Measurements from ENCODE around the gene CIBAR2. TPM values are rescaled to one million over a fixed set of nuclear protein-coding genes. Genes with fewer than 3 reads are reported as not detected.

Gene CIBAR2
- total RNA-seq, 1 donor from 2014 or later: 12.8 TPM

DNA sequence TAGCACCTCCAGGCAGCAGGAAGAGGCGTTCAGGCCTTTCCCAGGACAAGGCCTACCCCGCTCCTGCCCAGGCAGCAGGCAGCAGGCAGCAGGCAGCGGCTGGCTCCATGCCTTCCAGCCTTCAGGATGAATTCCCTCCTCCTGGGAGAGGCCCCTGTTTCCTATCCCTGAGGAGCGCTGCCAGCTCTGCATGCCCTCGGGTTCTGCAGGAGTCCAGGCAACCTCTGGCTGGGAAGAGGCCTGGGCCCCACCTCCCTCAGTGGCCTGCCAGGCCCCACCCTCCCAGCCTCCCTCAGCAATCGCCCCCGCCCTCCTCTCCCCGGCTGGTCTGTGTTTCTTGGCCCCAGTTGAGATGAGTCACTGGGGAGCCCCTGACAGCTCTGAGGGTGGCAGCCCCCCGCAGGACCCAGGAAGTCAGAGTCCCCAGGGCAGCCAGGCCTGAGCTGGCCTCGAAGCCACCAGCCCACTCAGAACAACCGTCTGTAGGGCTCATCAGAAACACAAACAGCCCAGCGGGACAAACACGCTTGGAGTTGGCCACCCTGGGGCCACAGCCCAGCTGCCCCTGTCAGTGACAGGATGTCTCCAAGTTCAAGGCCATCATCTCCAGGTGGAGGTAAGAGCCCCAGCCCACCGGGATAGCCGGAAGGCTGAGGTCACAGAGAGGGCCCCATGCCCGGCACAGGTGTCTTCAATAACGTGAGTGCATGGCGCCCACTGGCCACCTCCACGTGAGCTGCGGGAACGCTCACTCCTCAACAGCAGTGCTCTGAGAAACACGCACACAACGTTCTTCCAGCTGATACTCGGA, 39.5 kb upstream of the CIBAR2 start:
- H3K9me3 ChIP-seq: no peaks in the 10 kb centered on the region
- ATAC-seq (peak; percentile 63 to 70), DNase-seq (no peak)
- H3K4me3 ChIP-seq: no peak overlapping the region
- intact Hi-C loops (cut with DNase I): no loop called here
- no peak overlapping the region for H3K27ac ChIP-seq
- H3K27me3 ChIP-seq (ENCODE audit: low read depth): no peaks in the 10 kb centered on the region
- H3K36me3 ChIP-seq: no peaks in the 10 kb centered on the region
- peaks cover 21% of the 10 kb centered on the region for H3K4me1 ChIP-seq
- TF ChIP-seq, protein P1, sequence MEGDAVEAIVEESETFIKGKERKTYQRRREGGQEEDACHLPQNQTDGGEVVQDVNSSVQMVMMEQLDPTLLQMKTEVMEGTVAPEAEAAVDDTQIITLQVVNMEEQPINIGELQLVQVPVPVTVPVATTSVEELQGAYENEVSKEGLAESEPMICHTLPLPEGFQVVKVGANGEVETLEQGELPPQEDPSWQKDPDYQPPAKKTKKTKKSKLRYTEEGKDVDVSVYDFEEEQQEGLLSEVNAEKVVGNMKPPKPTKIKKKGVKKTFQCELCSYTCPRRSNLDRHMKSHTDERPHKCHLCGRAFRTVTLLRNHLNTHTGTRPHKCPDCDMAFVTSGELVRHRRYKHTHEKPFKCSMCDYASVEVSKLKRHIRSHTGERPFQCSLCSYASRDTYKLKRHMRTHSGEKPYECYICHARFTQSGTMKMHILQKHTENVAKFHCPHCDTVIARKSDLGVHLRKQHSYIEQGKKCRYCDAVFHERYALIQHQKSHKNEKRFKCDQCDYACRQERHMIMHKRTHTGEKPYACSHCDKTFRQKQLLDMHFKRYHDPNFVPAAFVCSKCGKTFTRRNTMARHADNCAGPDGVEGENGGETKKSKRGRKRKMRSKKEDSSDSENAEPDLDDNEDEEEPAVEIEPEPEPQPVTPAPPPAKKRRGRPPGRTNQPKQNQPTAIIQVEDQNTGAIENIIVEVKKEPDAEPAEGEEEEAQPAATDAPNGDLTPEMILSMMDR (IDR thresholded peaks at IDR 0.05): no peak

DNA sequence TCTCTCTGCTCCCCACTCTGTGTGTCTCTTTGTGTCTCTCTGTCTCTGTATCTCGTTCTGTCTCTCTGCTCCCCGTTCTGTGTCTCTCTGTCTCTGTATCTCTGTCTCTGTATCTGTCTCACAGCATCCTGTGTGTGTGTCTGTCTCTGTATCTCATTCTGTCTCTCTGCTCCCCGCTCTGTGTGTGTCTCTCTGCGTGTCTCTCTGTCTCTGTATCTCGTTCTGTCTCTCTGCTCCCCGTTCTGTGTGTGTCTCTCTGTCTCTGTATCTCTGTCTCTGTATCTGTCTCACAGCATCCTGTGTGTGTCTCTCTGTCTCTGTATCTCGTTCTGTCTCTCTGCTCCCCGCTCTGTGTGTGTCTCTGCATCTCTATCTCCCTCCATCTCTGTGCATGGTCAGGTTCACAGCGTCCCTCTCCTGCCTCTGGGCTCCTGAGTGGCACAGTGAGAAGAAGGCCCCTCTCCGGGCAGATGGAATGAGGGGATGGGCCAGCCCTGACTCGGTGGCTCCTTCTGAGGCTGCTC, 38.9 kb upstream of the CIBAR2 start:
- ATAC-seq (no peak), DNase-seq (no peak)
- Histone ChIP-seq H3K27ac (no peak overlapping the region), H3K4me3 (no peak overlapping the region), H3K27me3 (ENCODE audit: low read depth) (no peaks in the 10 kb centered on the region), H3K4me1 (peaks cover 26% of the 10 kb centered on the region), H3K36me3 (no peaks in the 10 kb centered on the region), H3K9me3 (no peaks in the 10 kb centered on the region)
- intact Hi-C loops (cut with DNase I): no loop called here
- TF ChIP-seq, protein P1 (IDR thresholded peaks at IDR 0.05): no peak

DNA sequence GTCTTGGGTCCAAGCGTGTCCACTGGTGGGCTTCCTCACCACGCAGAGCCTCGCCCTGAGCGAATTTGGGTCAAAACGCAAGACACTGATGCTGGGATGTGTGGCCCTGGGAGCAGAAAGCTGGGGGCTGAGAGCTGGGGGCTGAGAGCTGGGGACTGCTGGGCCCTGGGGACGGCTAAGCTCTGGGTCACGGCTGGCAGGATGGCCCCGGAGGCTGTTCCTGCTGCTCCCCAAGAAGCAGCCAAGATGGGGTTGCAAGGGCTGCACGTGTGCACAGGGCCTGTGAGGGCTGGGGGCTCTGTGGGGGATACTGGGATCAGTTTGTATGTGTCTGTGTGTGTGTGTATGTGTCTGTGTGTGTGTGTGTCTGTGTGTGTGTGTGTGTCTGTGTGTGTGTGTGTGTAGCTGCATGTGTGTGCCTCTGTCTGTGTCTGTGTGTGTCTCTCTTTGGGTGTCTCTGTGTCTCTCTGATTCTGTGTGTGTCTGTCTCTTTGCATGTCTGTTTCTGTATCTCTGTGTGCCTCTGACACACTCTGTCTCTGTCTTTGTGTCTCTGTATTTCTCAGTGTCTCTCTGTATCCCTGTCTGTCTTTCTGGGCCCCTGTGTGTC, 38.2 kb upstream of the CIBAR2 start:
- no peaks in the 10 kb centered on the region for H3K9me3 ChIP-seq
- ATAC-seq (no peak), DNase-seq (no peak)
- TF ChIP-seq, protein P1 (IDR thresholded peaks at IDR 0.05): no peak
- no peak overlapping the region for H3K4me3 ChIP-seq
- no peaks in the 10 kb centered on the region for H3K36me3 ChIP-seq
- no peak overlapping the region for H3K27ac ChIP-seq
- intact Hi-C loops (cut with DNase I): no loop called here
- H3K27me3 ChIP-seq (ENCODE audit: low read depth): no peaks in the 10 kb centered on the region
- H3K4me1 ChIP-seq: peaks cover 32% of the 10 kb centered on the region

DNA sequence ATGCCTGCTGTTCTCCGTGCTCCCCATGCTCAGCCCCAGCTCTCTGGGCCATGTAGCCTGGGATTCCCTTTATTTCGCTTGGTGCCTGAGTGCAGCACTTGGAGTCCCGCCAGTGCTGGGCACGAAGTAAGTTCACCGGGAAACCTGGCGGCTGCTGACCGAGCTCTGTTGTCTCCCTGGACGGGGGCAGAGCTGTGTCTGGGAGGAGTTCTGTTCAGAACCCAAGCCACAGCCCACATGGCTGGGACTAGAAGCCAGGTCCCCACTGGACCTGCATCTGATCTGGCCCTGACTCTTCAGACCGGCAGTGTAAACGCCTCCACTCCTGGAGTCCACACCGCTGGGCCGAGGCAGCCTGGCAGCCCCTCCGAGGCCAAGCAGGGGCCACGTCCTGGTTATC, 37.5 kb upstream of the CIBAR2 start:
- no peaks in the 10 kb centered on the region for H3K36me3 ChIP-seq
- ATAC-seq: no peak
- intact Hi-C loops (cut with DNase I): no loop called here
- TF ChIP-seq, protein P1 (IDR thresholded peaks at IDR 0.05): no peak
- no peak overlapping the region for H3K4me3 ChIP-seq
- H3K9me3 ChIP-seq: no peaks in the 10 kb centered on the region
- no peak for DNase-seq
- H3K4me1 ChIP-seq: peaks cover 36% of the 10 kb centered on the region
- no peaks in the 10 kb centered on the region for H3K27me3 ChIP-seq (ENCODE audit: low read depth)
- no peak overlapping the region for H3K27ac ChIP-seq

DNA sequence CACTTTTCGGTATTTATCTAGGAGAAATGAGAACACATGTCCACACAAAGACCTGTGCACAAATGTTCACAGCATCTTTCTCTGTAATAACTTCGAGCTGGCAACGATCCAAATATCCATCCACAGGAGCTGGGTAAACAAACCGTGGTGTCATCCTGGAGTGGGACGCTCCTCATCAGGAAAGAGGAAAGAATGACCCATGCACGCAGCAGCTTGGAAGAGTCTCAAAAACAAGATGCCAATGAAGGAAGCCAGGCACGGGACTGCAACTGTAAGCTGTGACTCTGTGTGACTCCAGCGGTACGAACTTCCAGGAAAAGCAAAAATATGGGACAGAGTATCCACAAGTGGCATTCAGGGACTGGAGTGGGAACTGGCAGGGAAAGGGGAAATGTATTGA, 36.7 kb upstream of the CIBAR2 start:
- no peak for ATAC-seq
- Histone ChIP-seq H3K4me1 (peaks cover 36% of the 10 kb centered on the region), H3K9me3 (no peaks in the 10 kb centered on the region), H3K36me3 (no peaks in the 10 kb centered on the region), H3K27ac (no peak overlapping the region), H3K4me3 (no peak overlapping the region), H3K27me3 (ENCODE audit: low read depth) (no peaks in the 10 kb centered on the region)
- DNase-seq: no peak
- intact Hi-C loops (cut with DNase I): no loop called here
- TF ChIP-seq, protein P1 (IDR thresholded peaks at IDR 0.05): no peak
